NCI-H1092 (cell line): ENCODE data around the gene WIF1.

Source experiments
- DNase-seq: peaks from one replicate; lab custom pipeline; 2025; lab: John Stamatoyannopoulos, UW

The WIF1 gene

GRCh38 chr12:65121956-65122469 lies 908 bp upstream of the WIF1 start:
- DNase-seq, result no peak

DNA sequence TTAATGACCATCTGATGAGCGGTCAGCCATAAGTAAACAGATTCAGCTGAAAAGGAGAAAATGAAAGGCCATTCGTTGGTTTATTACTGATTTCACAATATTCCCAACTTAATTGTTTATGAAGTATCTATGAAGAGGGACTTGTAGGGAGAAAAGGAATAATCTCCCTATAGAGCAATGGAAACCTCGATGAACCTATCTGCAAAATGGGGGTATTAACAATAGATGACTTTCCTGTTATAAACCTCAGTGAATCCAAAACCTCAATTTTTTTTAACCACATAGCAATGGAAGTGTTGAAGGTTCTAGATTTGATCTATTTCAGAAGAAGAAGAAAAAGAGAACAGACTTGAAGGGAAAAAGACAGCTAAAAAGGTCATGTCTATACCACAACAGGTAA lies 2.0 kb downstream of the WIF1 start:
- no peak for DNase-seq

- DNase-seq, result no peak
Observed at GRCh38 chr12:65113621-65114035, 7.5 kb downstream of the WIF1 start.

- no peak for DNase-seq
Observed at GRCh38 chr12:65106948-65107347, 14.2 kb downstream of the WIF1 start.

GRCh38 chr12:65100140-65100539 lies 21.0 kb downstream of the WIF1 start:
- DNase-seq, result no peak

GRCh38 chr12:65099182-65099581 lies 21.9 kb downstream of the WIF1 start:
- DNase-seq, result no peak

DNA sequence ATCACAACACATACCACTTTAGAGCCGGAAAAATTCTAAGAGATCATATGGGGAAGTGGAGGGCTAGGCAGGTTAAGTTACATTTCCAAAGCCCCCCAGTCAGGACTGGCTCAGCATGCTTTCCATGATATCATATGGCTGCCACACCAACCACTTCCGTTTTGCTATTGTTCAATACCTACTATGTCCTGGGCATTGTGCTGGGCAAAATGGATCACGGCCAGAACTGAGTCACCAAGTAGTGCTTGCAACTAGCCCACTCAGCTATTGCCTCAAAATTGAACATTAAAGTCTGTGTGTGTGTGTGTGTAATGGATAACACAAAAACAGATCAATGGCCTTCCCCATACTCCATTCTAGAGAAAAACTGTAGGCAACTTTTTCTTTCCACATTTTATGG lies 22.7 kb downstream of the WIF1 start:
- no peak for DNase-seq

DNA sequence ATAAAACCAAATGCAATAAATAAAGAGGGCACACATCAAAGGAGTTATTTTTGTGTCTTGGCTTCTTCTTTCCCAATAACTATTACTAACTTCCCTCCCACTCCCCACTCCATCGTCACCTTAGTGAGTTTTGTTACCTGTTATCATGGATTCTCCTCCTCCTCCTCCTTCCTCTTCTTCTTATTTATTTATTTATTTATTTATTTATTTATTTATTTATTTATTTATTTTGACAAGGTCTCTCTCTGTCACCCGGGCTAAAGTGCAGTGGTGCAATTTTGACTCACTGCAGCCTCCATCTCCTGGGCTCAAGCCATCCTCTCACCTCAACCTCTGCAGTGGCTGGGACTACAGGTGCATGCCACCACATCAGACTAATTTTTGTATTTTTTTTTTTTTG lies 26.4 kb downstream of the WIF1 start:
- DNase-seq, result no peak

GRCh38 chr12:65093606-65094005 lies 27.5 kb downstream of the WIF1 start:
- no peak for DNase-seq

- DNase-seq, result no peak
Observed at GRCh38 chr12:65090461-65090860, 30.6 kb downstream of the WIF1 start.

DNA sequence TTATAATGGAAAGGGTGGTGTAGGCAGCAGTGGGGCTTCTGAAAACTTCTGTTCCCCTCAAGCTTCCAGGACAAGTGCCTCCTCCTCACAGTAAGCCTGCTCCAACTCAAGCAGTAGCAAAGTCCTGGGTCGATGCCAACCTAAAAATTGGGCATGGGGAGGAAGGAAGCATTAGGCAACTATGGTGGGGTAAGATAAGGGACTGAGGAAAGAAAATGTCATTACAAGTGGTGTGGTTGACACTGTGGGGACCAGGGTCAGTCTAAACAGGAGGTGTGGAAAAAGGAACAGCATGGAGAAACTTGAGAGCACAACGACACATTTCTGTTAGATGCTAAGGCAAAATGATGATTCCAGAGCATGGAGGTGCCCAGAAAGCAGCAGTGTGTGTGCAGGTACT lies 34.9 kb downstream of the WIF1 start:
- no peak for DNase-seq

DNA sequence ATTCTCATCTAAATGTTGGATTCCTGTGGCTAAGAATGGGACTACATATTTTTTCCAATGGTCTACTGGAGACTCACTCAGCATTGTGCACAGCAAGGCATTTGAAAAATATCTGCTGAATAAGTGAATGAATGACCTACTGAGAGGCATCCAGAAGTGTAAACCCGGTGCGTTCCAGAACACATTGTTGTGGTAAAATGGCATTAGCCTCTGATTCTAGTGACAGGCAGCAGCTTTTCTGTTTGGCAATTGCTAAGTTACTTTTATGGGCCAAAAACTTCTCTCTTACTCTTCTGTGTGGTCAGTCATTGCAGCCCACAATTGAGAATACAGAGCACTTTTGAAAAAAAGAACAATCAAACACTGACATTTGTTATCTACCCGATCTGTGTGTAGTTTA lies 36.5 kb downstream of the WIF1 start:
- no peak for DNase-seq

DNA sequence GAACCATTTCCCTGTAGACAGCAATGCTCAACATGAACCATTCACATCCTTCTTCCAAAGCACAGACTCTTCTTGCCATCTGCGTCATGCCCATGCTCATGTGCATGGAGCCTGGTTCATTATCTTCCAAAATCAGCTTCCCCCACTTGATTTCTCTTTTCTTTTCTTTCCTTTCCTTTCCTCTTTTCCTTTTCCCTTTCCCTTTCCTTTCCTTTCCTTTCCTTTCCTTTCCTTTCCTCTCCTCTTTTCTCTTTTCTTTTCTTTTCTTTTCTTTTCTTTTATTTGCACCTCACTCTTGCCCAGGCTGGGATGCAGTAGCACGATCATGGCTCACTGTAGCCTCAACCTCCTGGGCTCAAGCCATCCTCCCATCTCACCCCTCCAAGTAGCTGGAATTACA lies 37.5 kb downstream of the WIF1 start:
- DNase-seq, result no peak

DNA sequence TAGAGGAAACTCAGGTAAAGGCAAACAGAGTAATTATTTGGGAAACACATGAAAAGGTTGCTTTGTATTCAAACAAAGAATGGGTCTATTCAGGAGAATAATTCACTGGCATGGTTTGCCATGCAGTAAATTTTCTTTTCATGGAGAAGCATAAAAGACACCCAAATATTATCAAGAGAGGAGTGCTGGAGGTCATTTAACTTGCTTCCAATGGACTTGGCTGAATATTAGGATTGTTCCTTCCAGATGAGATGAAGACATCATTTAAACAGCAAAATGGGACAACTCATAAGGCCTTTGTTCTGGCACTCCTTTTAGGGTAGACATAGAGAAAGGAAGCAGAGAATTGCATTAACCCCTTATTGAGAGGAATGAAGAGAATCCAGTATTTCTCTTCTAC lies 38.7 kb downstream of the WIF1 start:
- no peak for DNase-seq

- no peak for DNase-seq
Observed at GRCh38 chr12:65081496-65081895, 39.6 kb downstream of the WIF1 start.

DNA sequence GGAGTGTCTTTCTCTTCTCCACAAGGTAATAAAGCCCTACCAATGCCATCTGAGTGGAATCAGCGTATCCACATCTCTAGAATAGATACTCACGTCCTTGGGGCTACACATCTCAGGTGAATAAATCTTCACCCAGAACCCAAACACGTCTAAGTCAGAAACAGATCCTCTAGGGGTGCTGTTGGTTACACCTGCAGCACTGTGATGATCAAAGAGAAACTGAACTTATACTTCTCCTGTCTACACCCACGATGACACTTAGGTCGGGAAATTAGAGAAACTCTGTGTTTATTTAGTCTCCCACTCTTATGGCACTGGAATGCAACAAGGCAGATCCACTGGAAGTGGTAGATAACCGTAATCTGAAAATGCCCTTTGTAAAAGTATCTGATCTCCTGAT lies 46.2 kb downstream of the WIF1 start:
- no peak for DNase-seq

- no peak for DNase-seq
Observed at GRCh38 chr12:65069336-65069735, 51.8 kb downstream of the WIF1 start.

- no peak for DNase-seq
Observed at GRCh38 chr12:65067383-65067782, 53.7 kb downstream of the WIF1 start.

GRCh38 chr12:65055859-65056258 lies 65.2 kb downstream of the WIF1 start:
- no peak for DNase-seq

DNA sequence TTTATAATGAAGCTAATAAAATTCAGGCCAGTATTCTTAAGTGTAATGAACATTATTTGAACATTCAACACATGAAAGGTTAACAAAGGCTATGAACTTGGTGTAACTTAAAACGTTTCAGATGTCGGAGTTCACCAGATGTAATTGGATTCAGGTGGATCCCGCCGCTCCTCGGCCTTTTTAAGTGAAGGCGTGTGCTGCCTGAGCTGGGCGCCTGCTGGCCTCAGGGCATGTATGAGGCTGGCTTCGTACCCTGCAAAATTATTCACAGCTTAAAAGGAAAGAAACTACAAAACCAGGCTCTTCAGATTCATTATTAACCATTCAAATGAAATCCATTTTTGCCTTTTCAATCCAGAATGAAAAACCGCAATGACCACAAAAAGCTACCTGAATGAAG lies 69.9 kb downstream of the WIF1 start:
- no peak for DNase-seq

DNA sequence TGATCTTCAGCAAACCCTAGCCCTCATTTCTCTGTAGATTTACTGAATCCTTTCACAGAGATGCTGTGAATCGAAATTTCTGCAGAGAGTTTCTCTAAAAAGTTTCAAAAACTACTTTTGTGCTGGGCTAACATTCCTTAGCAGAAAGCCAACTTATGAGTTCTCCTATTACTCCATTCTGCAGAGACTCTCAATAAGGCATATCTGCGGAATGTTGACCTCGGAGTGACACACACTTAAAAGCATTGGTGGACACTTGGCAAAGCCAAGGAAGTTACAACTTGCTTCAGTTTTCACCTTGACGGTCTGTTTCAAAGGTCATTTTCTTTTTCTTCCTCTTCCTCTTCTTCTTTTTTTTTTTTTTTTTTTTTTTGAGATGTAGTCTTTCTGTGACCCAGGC lies 75.8 kb downstream of the WIF1 start:
- no peak for DNase-seq

DNA sequence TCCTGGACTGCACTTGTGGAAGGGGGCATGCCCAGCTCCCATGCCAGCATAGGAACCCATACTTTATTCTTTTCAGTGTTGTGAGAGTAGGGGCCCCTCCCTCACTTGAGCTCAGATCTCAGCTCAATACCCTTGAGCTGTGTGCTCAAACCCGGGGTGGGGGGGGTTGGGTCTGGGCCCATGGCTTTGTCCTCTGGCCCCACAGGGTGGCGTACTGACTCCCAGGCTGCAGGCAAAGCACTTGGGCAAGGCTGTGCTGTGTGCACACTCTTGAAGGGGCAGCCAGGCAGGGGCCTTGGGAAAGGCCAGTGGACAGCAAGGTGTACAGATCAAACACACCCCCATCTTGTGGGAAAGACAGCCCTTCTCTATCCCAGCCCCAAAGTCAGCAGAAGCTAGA lies 81.8 kb downstream of the WIF1 start:
- no peak for DNase-seq

DNA sequence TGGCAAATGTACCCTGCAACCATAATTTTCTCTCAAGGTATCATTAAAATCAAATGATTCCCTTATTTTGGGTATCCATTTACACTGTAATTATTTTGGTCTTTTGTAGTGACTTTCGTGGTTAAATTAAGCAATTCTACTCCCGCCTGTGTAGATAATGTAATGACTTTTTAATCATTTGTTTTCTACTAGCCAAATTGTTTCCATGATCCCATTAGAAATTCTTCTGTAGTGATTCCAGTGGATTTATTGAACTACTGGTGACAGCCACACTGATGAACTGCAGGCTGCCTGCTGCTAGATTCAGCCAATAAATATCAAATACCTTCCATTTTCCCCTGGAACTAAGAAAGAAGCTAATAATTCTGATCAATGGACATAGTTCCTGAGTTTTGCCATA lies 96.0 kb downstream of the WIF1 start:
- DNase-seq, result no peak

DNA sequence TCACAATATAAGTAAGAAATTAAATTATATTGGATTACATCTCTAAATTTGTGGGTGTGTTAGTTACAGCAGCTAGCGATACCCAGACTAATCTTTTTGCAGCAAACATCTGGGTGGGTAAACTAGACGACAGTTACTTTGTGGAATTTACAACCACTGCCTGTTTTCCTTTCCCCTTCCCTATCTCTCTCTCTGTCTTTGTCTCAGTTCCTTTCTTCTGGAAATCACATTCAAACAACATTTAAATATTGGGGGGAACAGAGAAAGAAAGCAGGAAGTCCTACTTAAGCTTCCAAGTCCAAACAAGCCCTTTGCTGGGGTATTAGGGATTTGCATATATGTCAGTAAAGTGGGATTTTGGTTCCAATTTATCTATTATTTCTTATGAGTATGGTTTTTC lies 97.6 kb downstream of the WIF1 start:
- DNase-seq, result no peak

DNA sequence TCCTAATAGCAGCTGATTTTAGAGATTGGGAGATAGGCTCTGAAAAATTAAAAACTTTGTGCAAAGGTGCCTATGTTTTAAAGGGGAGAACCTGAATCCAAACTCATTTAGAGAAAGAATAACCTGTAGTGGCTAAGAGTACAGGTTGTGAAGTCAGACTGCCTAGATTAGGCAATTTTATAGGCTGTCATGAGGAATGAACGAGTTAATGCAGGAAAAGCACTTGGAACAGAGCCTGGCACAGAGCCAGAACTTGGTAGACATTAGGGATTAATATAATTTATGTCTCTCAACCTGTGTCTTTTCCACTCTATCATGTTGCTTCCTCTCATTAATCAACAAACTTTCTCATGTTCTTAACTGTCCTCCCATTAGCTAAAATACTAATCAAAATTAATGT lies 98.1 kb downstream of the WIF1 start:
- DNase-seq, result no peak
